ENCODE measurements around the gene TAS2R46.

Gene TAS2R46

GRCh38 chr12:11014234-11014633, 47.9 kb downstream of the TAS2R46 start:
- H3K9me3 ChIP-seq, result no peaks in the 10 kb centered on the region
- no peak overlapping the region for H3K27ac ChIP-seq
- no peaks in the 10 kb centered on the region for H3K4me1 ChIP-seq (ENCODE audit: control insufficient read depth in 1 of 2, insufficient read depth in 1 of 2, low read depth in 1 of 2, low read length in 1 of 2)
- no peak overlapping the region for H3K4me3 ChIP-seq (ENCODE audit: low read depth in 1 of 2, low read length in 1 of 2)
- no peaks in the 10 kb centered on the region for H3K27me3 ChIP-seq
- no peak for TF ChIP-seq CTCF (IDR thresholded peaks at IDR 0.05)
- no peaks in the 10 kb centered on the region for H3K36me3 ChIP-seq
